SW 1271 (cell line): ENCODE results near the gene RAB9A.
A peak's percentile ranks its signal among the peaks of the same experiment; 100 is the strongest.
"Not testable (repeated sequence)": the region's sequence is repeated elsewhere in the genome, so short reads cannot be mapped to it uniquely, and the experiment has no call there.

Experiments
- DNase-seq, 2 experiments: peaks; one replicate each; lab custom pipeline; 2025; lab: John Stamatoyannopoulos, UW

The RAB9A gene, protein sequence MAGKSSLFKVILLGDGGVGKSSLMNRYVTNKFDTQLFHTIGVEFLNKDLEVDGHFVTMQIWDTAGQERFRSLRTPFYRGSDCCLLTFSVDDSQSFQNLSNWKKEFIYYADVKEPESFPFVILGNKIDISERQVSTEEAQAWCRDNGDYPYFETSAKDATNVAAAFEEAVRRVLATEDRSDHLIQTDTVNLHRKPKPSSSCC

GRCh38 chrX:13688958-13689740, at the start of gene RAB9A:
TSS of gene RAB9A (plus strand) at chrX:13689128. CDS start at chrX:13708747, 19,619 bp downstream.
- DNase-seq, result peak; percentile 2 to 34

GRCh38 chrX:13641684-13642083, 47.2 kb upstream of the RAB9A start:
- DNase-seq, result not testable (repeated sequence)

- no peak for DNase-seq
Measured at GRCh38 chrX:13645464-13646153, 43.3 kb upstream of the RAB9A start.

GRCh38 chrX:13646154-13646549, 42.8 kb upstream of the RAB9A start:
- peak in 1 of 2 experiments; percentile 0 for DNase-seq

GRCh38 chrX:13647709-13648212, 41.2 kb upstream of the RAB9A start:
- DNase-seq, result no peak

DNA sequence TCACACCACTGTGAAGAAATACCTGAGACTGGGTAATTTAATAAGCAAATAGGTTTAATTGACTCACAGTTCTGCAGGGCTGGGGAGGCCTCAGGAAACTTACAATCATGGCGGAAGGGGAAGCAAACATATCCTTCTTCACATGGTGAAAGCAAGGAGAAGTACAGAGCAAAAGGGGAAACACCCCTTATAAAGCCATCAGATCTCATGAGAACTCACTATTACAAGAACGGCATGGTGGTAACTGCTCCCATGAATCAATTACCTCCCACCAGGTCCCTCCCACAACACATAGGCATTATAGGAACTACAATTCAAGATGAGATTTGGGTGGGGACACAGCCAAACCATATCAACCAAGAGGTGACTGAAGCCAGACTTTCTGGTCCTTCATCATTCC, 40.6 kb upstream of the RAB9A start:
- not testable (repeated sequence) for DNase-seq

DNA sequence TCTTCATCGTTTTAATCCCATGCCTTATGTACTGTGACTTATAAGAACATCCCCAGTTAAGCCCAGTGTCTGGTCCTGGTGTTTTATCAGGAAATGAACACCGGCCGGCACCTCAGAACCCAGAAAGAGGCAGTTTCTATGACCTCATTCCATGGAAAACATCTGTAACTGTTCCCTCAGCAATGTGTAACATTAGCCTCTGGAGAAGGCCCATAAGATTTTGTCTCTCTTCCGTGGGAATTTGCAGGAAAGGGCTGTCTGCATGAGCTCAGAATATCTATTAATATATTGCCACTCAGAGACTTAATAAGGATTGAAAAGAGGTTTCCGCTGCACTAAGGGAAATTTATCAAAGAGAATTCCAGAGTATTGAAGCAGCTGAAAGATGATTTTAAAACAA, 39.1 kb upstream of the RAB9A start:
- no peak for DNase-seq

DNA sequence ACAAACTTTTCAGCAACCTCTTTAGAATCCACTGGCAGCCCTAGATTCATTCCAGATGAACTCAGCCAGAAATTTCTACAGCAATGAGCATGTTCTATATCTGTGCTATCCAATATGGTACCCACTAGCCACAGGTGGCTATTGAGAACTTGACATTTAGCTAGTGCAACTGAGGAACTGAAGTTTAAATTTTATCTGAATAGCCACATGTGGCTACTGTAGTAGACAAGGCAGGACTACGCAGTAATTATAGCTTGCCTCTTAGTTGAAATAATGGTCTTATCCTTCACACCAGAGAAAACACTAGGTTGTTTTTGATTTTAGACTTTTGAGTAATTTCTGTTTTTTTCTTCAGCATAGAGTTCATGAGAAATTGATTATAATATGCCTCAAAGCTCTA, 38.6 kb upstream of the RAB9A start:
- DNase-seq, result no peak

DNA sequence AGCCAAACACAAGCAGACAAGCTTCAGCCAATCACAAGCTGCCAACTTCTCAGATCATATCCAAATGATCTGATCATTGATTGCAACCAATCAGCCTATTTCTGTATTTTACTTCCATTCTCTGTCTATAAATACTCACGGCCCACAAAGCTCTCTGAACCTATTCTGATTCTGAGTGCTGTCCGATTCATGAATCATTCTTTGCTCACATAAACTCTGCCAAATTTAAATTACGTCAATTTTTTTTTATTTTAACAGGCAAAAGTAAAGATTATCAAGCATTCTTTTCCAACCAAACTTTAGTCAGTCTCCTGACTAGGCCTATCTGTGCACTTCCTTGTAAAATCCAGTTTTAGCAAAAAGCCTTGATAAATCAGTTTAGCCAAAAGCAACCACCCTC, 37.8 kb upstream of the RAB9A start:
- DNase-seq, result no peak

- peak in 1 of 2 experiments; percentile 32 for DNase-seq
Measured at GRCh38 chrX:13652287-13652793, 36.6 kb upstream of the RAB9A start.

DNA sequence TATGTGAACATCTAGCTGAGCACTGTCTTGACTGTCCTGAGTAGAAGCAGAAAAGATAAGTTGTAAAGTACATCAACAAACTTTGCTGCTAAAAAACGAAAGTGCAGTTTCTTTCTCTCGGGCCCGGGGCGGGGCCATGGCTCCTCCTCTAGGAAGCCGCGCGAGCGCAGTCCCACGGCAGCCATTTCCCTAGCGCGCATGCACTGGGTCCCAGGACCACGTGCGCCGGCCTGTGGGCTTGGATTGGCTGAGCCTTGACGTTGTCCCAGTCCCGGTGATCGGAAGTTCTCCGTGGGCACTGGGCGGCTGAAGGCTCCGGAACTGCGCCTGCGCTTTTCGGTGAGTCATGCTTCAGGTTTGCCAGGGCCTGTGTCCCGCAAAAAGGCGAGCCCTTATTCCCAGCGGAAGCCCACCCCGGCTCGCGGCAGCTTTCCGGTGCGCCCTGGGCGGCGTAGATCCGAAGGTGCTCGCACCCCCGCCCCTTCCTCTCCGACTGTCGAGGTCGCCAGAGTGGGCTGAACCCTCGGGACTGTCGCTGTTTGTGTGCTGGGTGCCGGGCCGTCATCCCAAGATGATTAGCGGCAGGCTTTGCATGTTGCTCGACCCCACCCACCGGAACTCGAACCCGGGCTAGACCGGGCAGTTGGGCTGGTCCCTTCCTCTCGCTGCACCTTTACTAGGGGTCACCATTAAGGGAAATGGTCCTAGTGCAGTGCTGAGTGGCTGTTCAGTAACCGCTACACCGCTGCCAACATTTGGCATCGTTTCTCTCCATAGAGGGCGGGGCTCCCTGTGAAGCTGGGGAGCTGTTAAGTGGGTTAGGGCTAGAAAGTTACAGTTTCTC, 35.9 kb upstream of the RAB9A start, which contains the start of gene TCEANC:
Gene TCEANC, plus strand, starts transcription at position 292 of the 844 bp plus-strand sequence. CDS start 9,368 bp downstream, outside the sequence.
- DNase-seq, result peak; percentile 76 to 81

DNA sequence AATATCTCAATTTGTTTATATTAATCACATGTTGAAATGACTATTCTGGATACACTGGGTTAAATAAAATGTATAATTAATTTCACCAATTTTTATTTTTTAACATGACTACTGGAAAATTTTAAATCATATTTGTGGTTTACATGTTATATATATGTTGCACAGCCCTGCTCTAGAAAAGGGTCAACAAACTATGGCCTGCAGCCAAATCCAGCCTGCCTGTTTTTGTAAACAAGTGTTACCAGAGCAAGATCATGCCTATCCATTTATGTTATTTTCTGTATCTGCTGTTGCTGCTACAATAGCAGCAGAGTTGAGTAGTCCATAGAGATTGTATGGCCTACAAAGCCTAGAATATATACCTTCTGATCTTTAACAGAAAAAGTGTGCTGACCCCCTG, 34.8 kb upstream of the RAB9A start:
- DNase-seq, result no peak

DNA sequence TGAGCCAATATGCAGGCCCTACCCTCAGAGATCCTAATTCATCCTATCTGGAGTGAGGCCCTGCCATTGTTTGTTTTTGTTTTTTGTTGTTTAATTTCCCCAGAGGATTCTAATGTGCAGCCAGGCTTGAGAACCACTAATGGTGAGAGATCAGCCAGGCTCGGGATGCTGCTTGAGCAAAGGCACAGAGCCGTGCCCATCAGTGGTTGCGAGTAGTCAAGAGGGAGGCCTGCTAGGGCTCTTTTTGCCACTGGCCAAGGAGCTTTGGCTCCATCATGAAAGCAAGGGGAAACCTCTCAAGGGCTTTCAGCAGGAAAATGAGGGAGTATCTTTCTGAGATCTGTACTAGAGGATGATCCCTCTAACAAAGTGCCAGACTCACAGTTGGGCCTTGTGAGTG, 33.3 kb upstream of the RAB9A start:
- no peak for DNase-seq

GRCh38 chrX:13658602-13659001, 30.3 kb upstream of the RAB9A start:
- DNase-seq, result peak in 1 of 2 experiments; percentile 12

- peak in 1 of 2 experiments; percentile 6 for DNase-seq
Measured at GRCh38 chrX:13659063-13659462, 29.9 kb upstream of the RAB9A start.

DNA sequence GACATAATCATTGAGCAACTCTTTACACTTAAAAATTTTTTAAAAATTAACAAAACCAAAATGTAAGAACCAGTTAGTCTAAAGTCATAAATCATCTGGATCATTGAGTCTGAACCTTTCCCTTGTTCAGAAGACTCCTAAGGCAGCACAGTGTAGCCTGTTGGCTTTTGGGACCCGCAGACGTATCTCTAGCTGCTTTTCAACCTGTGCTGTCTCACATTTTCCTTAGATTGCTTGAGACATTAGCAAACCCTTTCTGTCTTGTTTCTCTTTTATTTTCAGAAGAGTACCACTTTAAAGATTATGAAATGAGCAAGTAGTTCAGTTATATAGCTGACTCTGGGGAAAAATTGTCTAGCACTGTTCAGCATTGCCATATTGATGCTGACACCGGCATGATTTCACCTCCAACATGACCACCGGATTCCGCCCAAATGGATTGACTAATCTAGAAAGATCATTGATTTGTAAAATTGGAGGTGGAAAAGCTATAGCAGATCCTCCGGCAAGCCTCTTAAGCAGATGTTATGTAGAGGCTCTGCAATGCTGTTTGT, 27.1 kb upstream of the RAB9A start:
- DNase-seq, result no peak

- no peak for DNase-seq
Measured at GRCh38 chrX:13662355-13662791, 26.6 kb upstream of the RAB9A start.

DNA sequence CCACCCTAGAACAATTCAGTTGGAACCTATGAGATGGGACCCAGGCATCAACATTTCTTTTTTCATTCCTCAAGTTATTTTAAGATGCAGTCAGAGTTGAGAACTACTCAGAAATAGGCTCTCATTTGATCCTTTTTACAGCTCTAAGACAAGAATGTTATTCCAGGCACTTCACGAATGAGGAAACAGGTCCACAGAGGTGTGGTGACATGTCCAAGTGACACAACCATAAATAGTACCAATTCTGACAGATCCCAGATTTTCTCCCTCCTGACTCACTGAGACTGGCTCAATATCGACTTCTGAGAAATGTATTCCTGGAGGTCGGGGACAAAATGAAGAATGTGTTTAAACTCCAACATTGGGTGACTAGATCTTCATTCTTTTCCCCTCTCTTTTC, 24.9 kb upstream of the RAB9A start:
- DNase-seq, result no peak

GRCh38 chrX:13666836-13667235, 22.1 kb upstream of the RAB9A start:
- DNase-seq, result no peak

GRCh38 chrX:13667919-13668318, 21.0 kb upstream of the RAB9A start:
- DNase-seq, result no peak

DNA sequence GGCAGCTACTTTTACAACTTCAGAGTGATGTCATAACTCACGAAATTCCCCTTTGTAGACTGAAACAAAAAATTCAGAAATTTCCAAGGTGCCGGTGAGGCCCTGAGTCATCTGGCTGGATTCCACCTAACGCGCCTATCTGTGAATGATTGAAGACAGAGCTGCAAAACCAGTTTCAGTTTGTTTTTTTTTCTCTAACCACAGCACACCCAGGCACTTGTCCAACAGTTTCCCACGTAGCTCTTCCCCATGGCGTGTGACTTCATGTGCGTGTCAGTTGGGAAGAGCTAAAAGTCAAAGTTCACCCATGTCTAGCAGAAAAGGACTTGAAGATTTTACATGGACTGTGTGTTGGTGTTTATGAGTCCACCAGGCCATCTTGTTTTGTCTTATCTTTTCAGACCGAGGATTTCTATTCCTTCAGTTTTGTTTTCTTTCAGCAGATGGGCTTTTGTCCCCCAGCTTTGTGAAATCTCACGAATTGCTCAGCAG, 19.6 kb upstream of the RAB9A start:
- no peak for DNase-seq
